Right lobe of liver (tissue), 4 donors: ENCODE data around the gene FOXQ1.
"Not testable (repeated sequence)": the region's sequence is repeated elsewhere in the genome, so short reads cannot be mapped to it uniquely, and the experiment has no call there.

ENCODE experiments used
- POLR2A ChIP-seq: fragments of 450-650 bp; IDR thresholded peaks from one replicate; pipeline ENCODE4 v1.6.1; 2017; ENCODE audit warnings: antibody characterized with exemption, mild to moderate bottlenecking
- TF ChIP-seq, protein P1 (sequence below), 4 donors: fragments of 200-600 bp in 3 of 4; fragments of 450-650 bp in 1 of 4; IDR thresholded peaks; one replicate each; pipeline versions ENCODE4 v1.5.1 to v1.8.0; 2016 to 2022; ENCODE audit warnings: antibody characterized with exemption in 4 of 4, mild to moderate bottlenecking in 2 of 4
- donor health status: DM: no; HTN: no; CAD: no.
- donor health status: DM: no; HTN: no; CAD: no.
- donor health status: DM: no; HTN: yes; CAD: no.

GRCh38 chr6:1355068-1355467 is 43.2 kb downstream of the FOXQ1 start:
- TF ChIP-seq, protein P1, sequence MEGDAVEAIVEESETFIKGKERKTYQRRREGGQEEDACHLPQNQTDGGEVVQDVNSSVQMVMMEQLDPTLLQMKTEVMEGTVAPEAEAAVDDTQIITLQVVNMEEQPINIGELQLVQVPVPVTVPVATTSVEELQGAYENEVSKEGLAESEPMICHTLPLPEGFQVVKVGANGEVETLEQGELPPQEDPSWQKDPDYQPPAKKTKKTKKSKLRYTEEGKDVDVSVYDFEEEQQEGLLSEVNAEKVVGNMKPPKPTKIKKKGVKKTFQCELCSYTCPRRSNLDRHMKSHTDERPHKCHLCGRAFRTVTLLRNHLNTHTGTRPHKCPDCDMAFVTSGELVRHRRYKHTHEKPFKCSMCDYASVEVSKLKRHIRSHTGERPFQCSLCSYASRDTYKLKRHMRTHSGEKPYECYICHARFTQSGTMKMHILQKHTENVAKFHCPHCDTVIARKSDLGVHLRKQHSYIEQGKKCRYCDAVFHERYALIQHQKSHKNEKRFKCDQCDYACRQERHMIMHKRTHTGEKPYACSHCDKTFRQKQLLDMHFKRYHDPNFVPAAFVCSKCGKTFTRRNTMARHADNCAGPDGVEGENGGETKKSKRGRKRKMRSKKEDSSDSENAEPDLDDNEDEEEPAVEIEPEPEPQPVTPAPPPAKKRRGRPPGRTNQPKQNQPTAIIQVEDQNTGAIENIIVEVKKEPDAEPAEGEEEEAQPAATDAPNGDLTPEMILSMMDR (IDR thresholded peaks at IDR 0.05) = not testable (repeated sequence)
- not testable (repeated sequence) for TF ChIP-seq POLR2A
